ENCODE results near the gene CGGBP1.

- TF ChIP-seq CTCF (IDR thresholded peaks at IDR 0.05): no peak
- no peak for TF ChIP-seq EP300 (IDR thresholded peaks at IDR 0.05)
These were observed 26.6 kb downstream of the CGGBP1 start for GRCh38 chr3:88032245-88032644.
